K562 (cell line): ENCODE measurements around the gene CDKN2D. TPM values are rescaled to one million over a fixed set of nuclear protein-coding genes. Genes with fewer than 3 reads are reported as not detected.
A peak's percentile ranks its signal among the peaks of the same experiment; 100 is the strongest.

Source experiments
- CXXC5 ChIP-seq: fragments of 250-450 bp; sonication (Bioruptor Pico); IDR thresholded peaks from 2 replicates; pipeline ENCODE4 v1.8.0; 2022; ENCODE audit warnings: inconsistent platforms, mild to moderate bottlenecking, moderate library complexity
- ESRRA ChIP-seq: fragments of 450-650 bp; IDR thresholded peaks from 2 replicates; pipeline ENCODE4 v1.6.1; 2014; ENCODE audit warnings: low read depth, mild to moderate bottlenecking, moderate library complexity, borderline replicate concordance
- HDGF ChIP-seq: fragments of 450-650 bp; IDR thresholded peaks from 2 replicates; pipeline ENCODE4 v1.6.1; 2016
- MYC ChIP-seq, 2 experiments: fragments of 250-450 bp in 1 of 2; sonication (Bioruptor Pico) in 1 of 2; IDR thresholded peaks; 2 replicates each; pipeline versions ENCODE4 v1.5.1 to v1.6.1; 2012 to 2021; ENCODE audit warnings: low read depth in 2 of 2, borderline replicate concordance in 1 of 2, improper control_type of control experiment in 1 of 2, low read length in 1 of 2, mild to moderate bottlenecking in 1 of 2, moderate library complexity in 1 of 2
- NR3C1 ChIP-seq: sonication (generic); formaldehyde crosslinking; IDR thresholded peaks from 2 replicates; pipeline ENCODE4 v1.8.1; 2022; ENCODE audit warnings: missing genetic modification reagents
- POLR2G ChIP-seq: fragments of 200-400 bp; formaldehyde crosslinking; IDR thresholded peaks from 2 replicates; pipeline ENCODE4 v1.6.1; 2017; ENCODE audit warnings: low read depth, mild to moderate bottlenecking, antibody characterized with exemption, low read length, moderate library complexity
- RB1 ChIP-seq: fragments of 450-650 bp; IDR thresholded peaks from 2 replicates; pipeline ENCODE4 v1.6.1; 2017; ENCODE audit warnings: low read depth, mild to moderate bottlenecking
- STAG1 ChIP-seq: sonication (generic); formaldehyde crosslinking; IDR thresholded peaks from 2 replicates; pipeline ENCODE4 v1.5.0; 2020; ENCODE audit warnings: missing genetic modification reagents, borderline replicate concordance
- TCF7L2 ChIP-seq: fragments of 150-350 bp; IDR thresholded peaks from 2 replicates; pipeline ENCODE4 v1.6.1; 2016; ENCODE audit warnings: low read depth, mild to moderate bottlenecking, low read length, moderate library complexity
- U2AF1 ChIP-seq: fragments of 200-400 bp; formaldehyde crosslinking; optimal IDR thresholded peaks from 2 replicates; pipeline ENCODE3; 2017; ENCODE audit warnings: mild to moderate bottlenecking, low read depth, low read length, moderate library complexity
- ZC3H4 ChIP-seq: sonication (generic); formaldehyde crosslinking; IDR thresholded peaks from 2 replicates; pipeline ENCODE4 v1.9.0; 2021; ENCODE audit warnings: missing genetic modification reagents, borderline replicate concordance
- ZFP1 ChIP-seq: fragments of 450-650 bp; formaldehyde crosslinking; IDR thresholded peaks from 2 replicates; pipeline ENCODE4 v1.4.0; 2020; ENCODE audit warnings: mild to moderate bottlenecking, mixed read lengths
- ZFX ChIP-seq: sonication (generic); formaldehyde crosslinking; IDR thresholded peaks from 2 replicates; pipeline ENCODE4 v1.8.0; 2022; ENCODE audit warnings: mild to moderate bottlenecking, missing genetic modification reagents, moderate library complexity
- ZNF140 ChIP-seq: fragments of 250-450 bp; sonication (Bioruptor Pico); IDR thresholded peaks from 2 replicates; pipeline ENCODE4 v1.8.0; 2021; ENCODE audit warnings: moderate library complexity, mild to moderate bottlenecking, inconsistent platforms
- ZNF212 ChIP-seq: fragments of 450-650 bp; formaldehyde crosslinking; IDR thresholded peaks from 2 replicates; pipeline ENCODE4 v1.4.0; 2020; ENCODE audit warnings: mild to moderate bottlenecking
- ZNF282 ChIP-seq: sonication (generic); formaldehyde crosslinking; IDR thresholded peaks from 2 replicates; pipeline ENCODE4 v1.8.1; 2023; ENCODE audit warnings: missing genetic modification reagents
- ZNF316 ChIP-seq: fragments of 450-650 bp; IDR thresholded peaks from 2 replicates; pipeline ENCODE4 v1.6.1; 2016
- ZNF444 ChIP-seq: fragments of 250-450 bp; sonication (Bioruptor Pico); IDR thresholded peaks from 2 replicates; pipeline ENCODE4 v1.4.0; 2020; ENCODE audit warnings: mild to moderate bottlenecking, moderate library complexity
- polyA plus RNA-seq, 8 experiments: library from polyadenylated mRNA; depleted of rRNA in 4 of 8; stranded (reverse) in 5 of 8; unstranded in 3 of 8; fragments of >200 nt; fragmentation: Nextera tagmentation in 2 of 8; fragmentation: Illumina TruSeq in 1 of 8; extraction: Ambion mirVana in 2 of 8; extraction: Trizol in 1 of 8; gene quantifications; 2 replicates each; pipeline versions ENCODE4 v1.2.1 to v1.2.3, GENCODE V29; 2011 to 2014; ENCODE audit warnings: inconsistent platforms in 1 of 8, missing spikeins in 1 of 8
- total RNA-seq, 7 experiments: library from RNA; depleted of rRNA in 6 of 7; stranded (reverse); fragments of >200 nt in 6 of 7; fragmentation: Illumina TruSeq in 2 of 7; extraction: Trizol in 2 of 7; gene quantifications; 2 replicates each; pipeline versions ENCODE4 v1.2.1 to v1.2.3, GENCODE V29; 2011 to 2021; ENCODE audit warnings: low replicate concordance in 1 of 7
- TF ChIP-seq, protein P1 (sequence below): fragments of 250-450 bp; sonication (Bioruptor Pico); IDR thresholded peaks from 2 replicates; pipeline ENCODE4 v1.5.0; 2021; ENCODE audit warnings: mild to moderate bottlenecking, moderate library complexity
- TF ChIP-seq, protein P2 (sequence below): sonication (generic); formaldehyde crosslinking; IDR thresholded peaks from 2 replicates; pipeline ENCODE4 v1.8.0; 2022; ENCODE audit warnings: missing genetic modification reagents, mild to moderate bottlenecking, moderate library complexity, borderline replicate concordance
- TF ChIP-seq, protein P3 (sequence below): fragments of 150-350 bp; IDR thresholded peaks from 2 replicates; pipeline ENCODE4 v1.6.1; 2014; ENCODE audit warnings: low read depth, mild to moderate bottlenecking, low read length, borderline replicate concordance

The CDKN2D gene
- total and polyA plus RNA-seq, 9 of the 15 experiments (the other 6 are each of a cell fraction or from before 2014, with no cell fraction given), result 0.41 to 8.2 (median 3.7) TPM

DNA sequence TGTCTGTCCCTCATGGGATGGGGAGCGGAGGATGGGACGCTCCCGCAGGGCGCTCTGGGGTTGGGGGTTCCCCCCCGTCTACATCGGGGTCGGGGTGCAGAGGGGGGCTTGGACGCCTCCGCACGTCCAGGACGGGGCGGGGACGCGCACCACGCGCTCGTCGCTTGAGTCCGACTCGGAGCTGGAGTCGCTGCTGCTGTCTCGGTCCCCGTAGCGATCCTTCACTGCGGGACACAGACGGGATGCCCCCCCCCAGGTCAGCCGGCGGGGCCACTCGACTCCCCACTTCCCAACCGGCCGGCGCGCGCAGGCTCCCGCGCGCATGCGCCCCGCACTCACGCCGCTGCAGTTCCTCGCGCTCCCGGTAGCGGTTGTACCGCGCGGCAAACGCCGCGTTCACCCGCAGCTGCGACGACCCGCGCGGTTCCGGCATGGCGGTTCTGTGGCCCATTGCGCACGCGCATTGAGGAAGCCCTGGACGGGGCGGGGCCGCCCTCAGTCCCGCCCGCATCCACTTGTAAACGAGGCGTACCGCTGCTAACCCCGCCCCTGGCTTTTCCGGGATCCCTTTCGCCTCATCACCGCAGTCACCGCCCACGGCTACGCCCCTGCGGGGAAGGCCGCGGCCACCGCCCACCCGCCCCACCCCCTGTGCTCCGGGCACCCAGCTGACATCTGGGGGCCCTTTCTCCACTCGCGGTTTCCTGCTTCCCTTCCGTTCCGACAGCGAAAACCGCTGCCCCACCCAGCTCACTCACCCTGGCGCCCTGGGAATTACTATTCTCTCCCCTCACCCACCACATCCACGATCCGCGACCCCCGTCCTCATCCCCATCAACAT lies 3.0 kb downstream of the CDKN2D start, which contains the start of gene KRI1 (continued):
- TF ChIP-seq, protein P1, sequence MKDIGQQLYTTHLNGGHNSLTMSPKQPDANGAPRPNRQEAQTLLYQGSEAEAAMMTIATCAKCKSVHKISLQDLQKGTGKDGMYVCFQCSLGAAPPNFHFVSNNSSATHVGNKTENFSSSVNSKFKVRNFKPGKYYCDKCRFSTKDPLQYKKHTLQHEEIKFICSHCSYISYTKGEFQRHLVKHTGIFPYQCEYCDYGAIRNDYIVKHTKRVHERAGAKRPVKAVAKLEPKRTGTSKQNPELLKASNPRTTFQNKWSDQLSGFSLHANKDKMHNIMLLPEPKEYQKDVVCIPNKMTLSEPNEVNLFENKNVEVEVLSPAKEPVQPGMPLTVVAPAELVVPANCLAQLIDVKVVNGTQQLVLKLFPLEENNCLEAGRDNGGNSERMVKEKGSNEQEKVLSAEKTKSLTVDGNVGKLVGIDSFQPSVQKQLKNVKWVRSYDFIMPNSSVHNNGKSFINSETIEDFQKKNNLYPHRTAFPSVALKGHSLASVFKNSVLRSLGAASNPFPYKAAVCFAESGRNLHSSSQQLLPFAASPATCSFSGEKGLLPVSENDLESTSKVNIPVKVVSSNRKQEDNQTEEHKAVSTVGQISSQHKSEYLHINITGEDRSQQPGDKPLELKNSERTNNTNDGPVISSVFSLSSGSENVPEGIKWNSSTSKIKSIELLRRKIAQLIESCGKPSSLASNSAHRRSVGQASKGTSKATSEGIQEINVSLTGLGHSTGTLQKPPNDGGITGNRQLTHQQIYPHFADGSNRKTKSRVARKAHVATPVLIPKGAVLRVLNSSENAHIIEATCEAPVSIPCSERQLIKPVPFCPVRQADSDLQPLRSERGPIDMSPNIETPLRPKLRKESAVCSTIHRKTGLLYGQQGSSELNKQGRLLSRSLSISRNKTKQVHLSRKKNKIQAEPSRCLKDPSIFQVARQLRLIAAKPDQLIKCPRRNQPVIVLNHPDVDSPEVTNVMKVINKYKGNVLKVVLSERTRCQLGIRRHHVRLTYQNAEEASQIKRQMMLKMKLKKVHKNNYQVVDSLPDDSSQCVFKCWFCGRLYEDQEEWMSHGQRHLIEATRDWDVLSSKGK (CRISPR knock-in tag), result no peak
- no peak for TF ChIP-seq ZNF140 (CRISPR knock-in tag)
- TF ChIP-seq MYC (IDR thresholded peaks at IDR 0.05; ENCODE audit: low read depth, low read length), result peak; percentile 90
- peak; percentile 79; the same call in 1 of the 2 replicates for TF ChIP-seq MYC (CRISPR knock-in tag; IDR thresholded peaks at IDR 0.05; ENCODE audit: borderline replicate concordance, low read depth)
- no peak for TF ChIP-seq ZNF316
- peak; percentile 61 for TF ChIP-seq ZFX (CRISPR knock-in tag)
- no peak for TF ChIP-seq ZNF212 (CRISPR knock-in tag)
- TF ChIP-seq TCF7L2, result no peak
- TF ChIP-seq NR3C1 (CRISPR knock-in tag), result peak; percentile 66; the same call in 1 of the 2 replicates
- no peak for TF ChIP-seq U2AF1
- TF ChIP-seq, protein P2, sequence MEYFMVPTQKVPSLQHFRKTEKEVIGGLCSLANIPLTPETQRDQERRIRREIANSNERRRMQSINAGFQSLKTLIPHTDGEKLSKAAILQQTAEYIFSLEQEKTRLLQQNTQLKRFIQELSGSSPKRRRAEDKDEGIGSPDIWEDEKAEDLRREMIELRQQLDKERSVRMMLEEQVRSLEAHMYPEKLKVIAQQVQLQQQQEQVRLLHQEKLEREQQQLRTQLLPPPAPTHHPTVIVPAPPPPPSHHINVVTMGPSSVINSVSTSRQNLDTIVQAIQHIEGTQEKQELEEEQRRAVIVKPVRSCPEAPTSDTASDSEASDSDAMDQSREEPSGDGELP (CRISPR knock-in tag), result peak; percentile 97
- no peak for TF ChIP-seq HDGF
- no peak for TF ChIP-seq ZFP1 (CRISPR knock-in tag)
- peak; percentile 93 for TF ChIP-seq RB1
- TF ChIP-seq POLR2G, result peak; percentile 92
- no peak for TF ChIP-seq ZC3H4 (CRISPR knock-in tag)
- TF ChIP-seq, protein P3, sequence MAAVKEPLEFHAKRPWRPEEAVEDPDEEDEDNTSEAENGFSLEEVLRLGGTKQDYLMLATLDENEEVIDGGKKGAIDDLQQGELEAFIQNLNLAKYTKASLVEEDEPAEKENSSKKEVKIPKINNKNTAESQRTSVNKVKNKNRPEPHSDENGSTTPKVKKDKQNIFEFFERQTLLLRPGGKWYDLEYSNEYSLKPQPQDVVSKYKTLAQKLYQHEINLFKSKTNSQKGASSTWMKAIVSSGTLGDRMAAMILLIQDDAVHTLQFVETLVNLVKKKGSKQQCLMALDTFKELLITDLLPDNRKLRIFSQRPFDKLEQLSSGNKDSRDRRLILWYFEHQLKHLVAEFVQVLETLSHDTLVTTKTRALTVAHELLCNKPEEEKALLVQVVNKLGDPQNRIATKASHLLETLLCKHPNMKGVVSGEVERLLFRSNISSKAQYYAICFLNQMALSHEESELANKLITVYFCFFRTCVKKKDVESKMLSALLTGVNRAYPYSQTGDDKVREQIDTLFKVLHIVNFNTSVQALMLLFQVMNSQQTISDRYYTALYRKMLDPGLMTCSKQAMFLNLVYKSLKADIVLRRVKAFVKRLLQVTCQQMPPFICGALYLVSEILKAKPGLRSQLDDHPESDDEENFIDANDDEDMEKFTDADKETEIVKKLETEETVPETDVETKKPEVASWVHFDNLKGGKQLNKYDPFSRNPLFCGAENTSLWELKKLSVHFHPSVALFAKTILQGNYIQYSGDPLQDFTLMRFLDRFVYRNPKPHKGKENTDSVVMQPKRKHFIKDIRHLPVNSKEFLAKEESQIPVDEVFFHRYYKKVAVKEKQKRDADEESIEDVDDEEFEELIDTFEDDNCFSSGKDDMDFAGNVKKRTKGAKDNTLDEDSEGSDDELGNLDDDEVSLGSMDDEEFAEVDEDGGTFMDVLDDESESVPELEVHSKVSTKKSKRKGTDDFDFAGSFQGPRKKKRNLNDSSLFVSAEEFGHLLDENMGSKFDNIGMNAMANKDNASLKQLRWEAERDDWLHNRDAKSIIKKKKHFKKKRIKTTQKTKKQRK, result no peak
- peak; percentile 43; the same call in 1 of the 2 replicates for TF ChIP-seq ESRRA
- TF ChIP-seq ZNF282 (CRISPR knock-in tag), result peak; percentile 86
- TF ChIP-seq STAG1 (CRISPR knock-in tag), result no peak
- no peak for TF ChIP-seq ZNF444 (CRISPR knock-in tag)
- TF ChIP-seq CXXC5 (CRISPR knock-in tag), result peak; percentile 94
